NCI-H1694 treated with DMSO at 0.1 percent for 48 hours (cell line): ENCODE data around the gene LINGO3.
A peak's percentile ranks its signal among the peaks of the same experiment; 100 is the strongest.

Source experiments
- DNase-seq: peaks from one replicate; lab custom pipeline; 2025; lab: John Stamatoyannopoulos, UW

Gene LINGO3

DNA sequence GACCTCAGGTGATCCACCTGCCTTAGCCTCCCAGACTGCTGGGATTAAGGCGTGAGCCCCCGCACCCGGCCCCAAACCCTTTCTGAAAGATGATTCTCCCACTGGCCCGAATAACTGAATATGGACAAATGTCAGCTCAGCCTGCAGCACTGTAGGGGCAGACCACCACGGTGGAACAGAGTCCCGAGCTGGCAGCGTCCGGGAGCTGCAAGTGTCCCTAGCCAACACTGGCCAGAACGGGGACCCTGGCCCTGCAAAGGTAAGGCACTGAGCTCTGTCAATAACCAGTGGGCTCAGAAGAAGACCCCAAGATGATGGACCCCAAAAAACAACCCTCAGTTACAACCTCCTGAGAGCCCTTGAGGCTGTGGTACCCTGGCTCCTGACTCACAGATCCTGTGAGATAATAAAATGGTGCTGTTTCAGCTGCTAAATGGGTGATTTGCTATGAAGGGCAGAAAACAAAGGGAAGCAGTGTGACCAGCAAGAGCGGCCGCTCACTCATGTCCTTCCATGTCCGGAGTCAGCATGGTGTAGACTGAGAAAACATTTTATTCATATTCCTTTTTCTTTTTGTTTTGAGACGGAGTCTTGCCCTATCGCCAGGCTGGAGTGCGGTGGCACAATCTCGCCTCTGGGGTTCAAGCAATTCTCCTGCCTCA is 18.9 kb upstream of the LINGO3 start:
- DNase-seq = no peak

DNA sequence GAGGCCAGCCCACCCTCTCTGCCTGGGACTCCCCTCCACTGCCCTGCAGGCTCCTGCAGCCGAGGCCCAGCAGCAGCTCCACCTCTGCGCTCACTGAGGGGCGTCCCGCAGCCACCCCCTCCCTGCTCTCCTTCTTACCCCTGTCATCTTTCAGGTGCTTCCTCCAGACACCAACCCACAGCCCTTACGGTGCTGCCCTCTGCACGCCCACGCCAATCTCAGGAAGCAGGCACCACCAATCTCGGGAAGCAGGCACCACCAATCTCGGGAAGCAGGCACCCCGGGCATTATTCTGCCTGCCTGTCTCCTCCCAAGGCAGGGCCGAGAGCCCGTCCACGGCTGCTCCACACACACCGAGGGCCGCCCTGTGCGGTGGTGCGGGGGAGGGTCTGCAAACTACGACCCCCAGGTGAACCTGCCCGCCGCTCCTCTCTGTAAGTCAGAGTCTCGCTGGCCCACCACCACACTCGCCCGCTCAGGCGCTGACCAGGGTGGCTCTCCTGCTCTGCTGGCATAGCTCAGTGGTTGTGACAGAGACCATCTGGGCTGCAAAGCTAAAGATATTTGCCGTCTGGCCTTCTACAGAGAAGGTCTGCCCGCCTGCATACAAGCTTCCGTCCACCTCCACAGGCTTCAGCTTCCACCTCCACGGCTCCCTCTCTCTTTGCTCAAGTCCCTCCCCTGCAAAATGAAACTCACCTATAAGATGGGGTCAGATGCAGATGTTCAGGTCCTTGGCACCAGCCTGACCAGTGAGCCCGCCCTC is 17.5 kb upstream of the LINGO3 start:
- DNase-seq = no peak

GRCh38 chr19:2324220-2324948 is 16.4 kb upstream of the LINGO3 start:
- no peak for DNase-seq

DNA sequence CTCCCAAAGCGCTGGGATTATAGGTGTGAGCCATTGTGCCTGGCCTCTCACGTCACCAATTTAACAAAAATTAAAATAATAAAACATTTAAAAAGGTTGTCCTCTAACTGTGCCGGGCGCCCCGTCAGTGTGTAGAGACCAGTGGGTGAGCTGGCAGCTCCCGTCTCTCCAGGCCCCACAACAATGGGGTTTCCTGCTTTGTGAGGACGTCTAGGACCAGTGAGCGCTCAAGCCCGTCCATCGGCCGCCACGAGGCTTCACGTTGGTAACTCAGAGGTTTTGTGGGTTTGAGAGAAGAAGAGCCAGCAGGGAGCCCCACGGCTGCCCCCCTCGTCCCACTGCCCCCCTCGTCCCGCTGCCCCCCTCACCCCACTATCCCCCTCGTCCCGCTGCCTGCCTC is 15.8 kb upstream of the LINGO3 start:
- no peak for DNase-seq

GRCh38 chr19:2321565-2322283 is 13.8 kb upstream of the LINGO3 start:
- no peak for DNase-seq

DNA sequence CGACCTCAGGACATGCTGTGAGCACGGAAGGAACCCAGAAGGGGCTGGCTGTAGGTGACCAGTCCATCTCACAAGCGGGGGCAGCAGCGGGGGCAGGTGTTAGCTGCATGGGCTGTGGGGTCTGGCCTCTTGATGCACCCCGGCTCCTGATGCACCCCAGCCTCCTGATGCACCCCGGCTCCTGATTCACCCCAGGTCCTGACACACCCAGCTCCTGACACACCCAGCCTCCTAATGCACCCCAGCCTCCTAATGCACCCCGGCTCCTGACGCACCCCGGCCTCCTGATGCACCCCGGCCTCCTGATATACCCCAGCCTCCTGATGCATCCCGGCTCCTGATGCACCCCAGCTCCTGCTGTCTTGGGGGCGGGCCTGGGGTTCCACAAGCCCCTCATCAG is 13.0 kb upstream of the LINGO3 start:
- no peak for DNase-seq

- DNase-seq = no peak
Measured at GRCh38 chr19:2320049-2320448, 12.1 kb upstream of the LINGO3 start.

DNA sequence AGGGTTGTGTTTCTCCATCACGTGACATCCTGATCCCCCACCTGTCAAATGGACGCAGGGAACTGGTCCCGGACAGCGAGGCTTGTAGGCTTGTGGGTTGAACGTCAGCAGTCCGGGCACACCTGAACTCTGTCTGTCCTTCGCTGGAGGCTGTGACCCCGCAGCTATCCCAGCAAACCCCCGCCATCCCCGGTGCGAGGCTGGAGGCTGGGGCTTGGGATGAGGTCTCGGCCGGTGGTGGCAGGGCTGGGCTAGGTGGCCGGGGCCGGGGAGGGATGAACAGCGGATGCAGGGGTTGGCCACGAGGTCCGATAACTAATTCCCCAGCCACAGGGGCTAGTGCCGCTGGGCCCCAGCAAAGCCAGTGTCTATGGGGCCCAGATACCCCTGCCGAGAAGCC is 11.6 kb upstream of the LINGO3 start:
- no peak for DNase-seq

- no peak for DNase-seq
Measured at GRCh38 chr19:2318923-2319322, 11.0 kb upstream of the LINGO3 start.

- DNase-seq = no peak
Measured at GRCh38 chr19:2317756-2318155, 9.8 kb upstream of the LINGO3 start.

DNA sequence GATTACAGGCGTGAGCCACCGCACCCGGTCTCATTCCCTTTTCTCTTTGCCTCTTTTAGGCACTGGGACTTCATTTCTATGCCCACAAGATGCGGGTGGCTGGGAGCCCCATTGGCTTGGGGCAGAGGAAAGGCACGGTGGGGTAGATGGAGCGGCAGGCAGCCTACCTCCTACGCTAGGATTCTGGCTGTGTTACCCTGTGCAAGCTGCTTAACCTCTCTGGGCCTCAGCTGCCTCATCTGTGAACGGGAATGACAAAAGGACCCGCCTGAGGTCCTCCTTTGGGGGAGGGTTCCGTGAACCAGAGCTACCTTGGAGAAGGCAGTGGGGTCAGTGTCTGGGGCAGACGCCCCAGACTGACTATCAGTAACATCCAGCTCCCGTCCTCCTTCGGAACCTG is 9.3 kb upstream of the LINGO3 start:
- DNase-seq = no peak

GRCh38 chr19:2315818-2316353 is 7.9 kb upstream of the LINGO3 start:
- no peak for DNase-seq

DNA sequence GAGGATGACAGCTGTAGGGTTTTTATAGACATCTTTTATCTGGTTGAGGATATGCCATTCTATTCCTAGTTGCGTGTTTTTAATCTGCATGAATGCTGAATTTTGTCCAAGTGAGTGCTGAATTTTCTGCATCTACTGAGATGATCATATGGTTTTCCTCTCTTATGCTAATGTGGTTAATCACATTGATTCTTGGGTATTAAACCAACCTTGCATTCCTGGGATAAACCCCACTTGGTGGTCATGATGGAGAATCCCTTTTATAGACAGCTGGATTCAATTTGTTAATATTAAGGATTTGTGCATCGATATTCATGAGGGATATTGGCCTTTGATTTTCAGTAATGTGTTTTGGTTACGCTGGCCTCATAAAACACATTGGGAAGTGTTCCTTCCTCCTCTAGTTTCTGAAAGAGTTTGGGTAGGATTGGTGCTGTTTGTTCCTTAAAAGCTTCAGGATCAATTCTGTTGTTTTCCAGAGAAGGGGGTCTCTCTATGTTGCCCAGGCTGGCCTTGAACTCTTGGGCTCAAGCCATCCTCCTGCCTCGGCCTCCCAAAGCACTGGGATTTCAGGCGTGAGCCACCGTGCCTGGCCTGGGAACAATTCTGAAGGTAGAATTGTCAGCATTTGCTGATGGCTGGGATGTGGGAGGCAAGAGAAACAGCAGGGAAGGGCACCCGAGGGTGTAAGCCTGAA is 7.3 kb upstream of the LINGO3 start:
- DNase-seq = no peak

- DNase-seq = no peak
Measured at GRCh38 chr19:2312820-2313501, 5.0 kb upstream of the LINGO3 start.

DNA sequence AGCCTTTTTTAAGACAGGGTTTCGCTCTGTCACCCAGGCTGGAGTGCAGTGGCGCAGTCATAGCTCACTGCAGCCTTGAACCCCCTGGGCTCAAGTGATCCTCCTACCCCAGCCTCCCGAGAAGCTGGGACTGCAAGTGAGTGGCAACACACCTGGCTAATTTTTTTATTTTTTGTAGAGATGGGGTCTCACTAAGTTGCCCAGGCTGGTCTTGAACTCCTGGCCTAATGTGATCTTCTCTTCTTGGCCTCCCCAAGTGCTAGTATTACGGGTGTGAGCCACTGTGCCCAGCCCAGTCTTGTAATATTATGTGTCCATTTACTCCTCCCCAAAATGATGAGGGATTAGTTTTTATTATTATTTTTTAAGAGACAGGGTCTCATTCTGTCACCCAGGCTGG is 3.1 kb upstream of the LINGO3 start:
- no peak for DNase-seq

DNA sequence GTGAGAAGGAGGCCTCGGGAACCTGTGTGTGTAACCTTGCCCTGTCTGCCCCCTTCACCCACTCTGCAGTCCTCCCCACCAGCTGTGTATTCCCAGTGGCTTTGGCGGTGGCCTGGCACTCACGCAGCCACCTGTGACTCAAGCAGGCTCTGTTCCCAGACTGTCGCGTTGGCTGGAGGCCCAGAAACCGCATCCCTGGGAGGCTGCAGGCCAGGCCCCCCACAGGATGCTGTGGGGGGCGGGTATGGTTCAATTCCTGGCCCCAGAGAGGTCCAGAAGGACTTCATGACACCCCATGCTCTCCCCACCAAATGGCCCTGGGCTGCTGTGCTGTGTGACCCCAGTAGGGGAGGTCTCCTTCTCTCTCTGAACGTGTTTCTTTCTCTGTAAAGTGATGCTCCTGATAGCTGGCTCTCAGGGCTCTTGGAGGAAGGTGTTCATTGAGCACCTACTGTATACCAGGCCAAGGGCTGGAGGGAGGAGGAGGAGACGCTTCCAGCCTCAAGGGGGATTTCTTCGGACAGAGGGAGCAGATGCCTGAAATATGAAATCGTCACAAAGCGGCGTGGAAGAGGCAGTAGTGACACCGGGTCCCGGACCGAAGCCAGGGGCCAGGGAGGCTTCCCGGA is 1.9 kb upstream of the LINGO3 start:
- DNase-seq = peak; percentile 36

GRCh38 chr19:2307518-2308012 is 389 bp downstream of the LINGO3 start:
- no peak for DNase-seq

GRCh38 chr19:2306971-2307370 is 983 bp downstream of the LINGO3 start:
- DNase-seq = no peak

DNA sequence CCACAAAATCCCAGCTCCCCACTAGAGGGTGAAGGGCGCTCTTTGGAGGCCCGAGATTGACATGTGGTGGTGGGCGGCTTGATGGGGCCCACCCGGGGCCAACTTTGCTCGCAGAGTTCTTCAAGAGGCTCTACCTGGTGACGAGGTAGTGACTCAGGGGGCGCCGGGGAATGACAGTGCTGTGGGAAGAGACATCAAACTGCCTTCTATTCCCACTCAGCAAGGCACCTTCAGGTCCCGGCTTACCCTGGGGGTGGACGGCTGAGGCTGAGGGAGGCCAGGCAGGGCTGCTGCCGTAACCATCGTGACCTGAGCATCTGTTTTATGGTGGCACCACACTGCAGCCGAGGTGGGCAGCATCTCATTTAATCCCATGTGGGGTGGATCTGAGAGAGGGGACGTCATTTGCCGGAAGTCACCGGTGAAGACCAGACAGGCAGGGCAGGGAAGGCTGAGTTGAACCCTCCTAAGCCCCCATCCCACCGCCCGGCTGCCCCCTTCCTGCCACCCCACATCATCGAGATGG is 1.6 kb downstream of the LINGO3 start:
- no peak for DNase-seq
